ENCODE results near the gene WBP2. TPM values are rescaled to one million over a fixed set of nuclear protein-coding genes. Genes with fewer than 3 reads are reported as not detected.

WBP2 gene
- polyA plus RNA-seq, 1 donor from 2014 or later = 21.7 TPM

- Histone ChIP-seq H3K79me2 (replicated peaks; ENCODE audit: insufficient read depth, low read length) (no peaks in the 10 kb centered on the region), H3K9me2 (ENCODE audit: insufficient read depth, low read length) (no peaks in the 10 kb centered on the region), H3K9me3 (ENCODE audit: low read length) (no peaks in the 10 kb centered on the region), H3K27me3 (ENCODE audit: insufficient read depth, low read depth, low read length) (peaks cover 46% of the 10 kb centered on the region), H3K4me3 (ENCODE audit: low read length) (no peak overlapping the region), H3K36me3 (ENCODE audit: insufficient read depth, low read length) (no peaks in the 10 kb centered on the region), H3F3A (ENCODE audit: insufficient read depth, low read length, poor library complexity, severe bottlenecking) (no peaks in the 10 kb centered on the region), H3K9ac (ENCODE audit: low read length) (no peak overlapping the region), H3K27ac (ENCODE audit: low read length) (no peak overlapping the region), H3K4me2 (ENCODE audit: low read length) (no peak overlapping the region), H4K20me1 (ENCODE audit: insufficient read depth) (no peaks in the 10 kb centered on the region), H2AFZ (ENCODE audit: low read depth, low read length) (no peak overlapping the region)
- TF ChIP-seq RAD21 (conservative IDR thresholded peaks at IDR 0.05) (no peak), TAF1 (IDR thresholded peaks at IDR 0.05; ENCODE audit: low read depth) (no peak)
Measured at GRCh38 chr17:75876190-75876937, 21.2 kb upstream of the WBP2 start.

GRCh38 chr17:75875940-75876189 is 20.7 kb upstream of the WBP2 start:
- Histone ChIP-seq H3K9ac (ENCODE audit: low read length) (no peak overlapping the region), H3K9me2 (ENCODE audit: insufficient read depth, low read length) (no peaks in the 10 kb centered on the region)

More at GRCh38 chr17:75875940-75876189, 20.7 kb upstream of the WBP2 start:
- H3K4me2 ChIP-seq (ENCODE audit: low read length) = no peak overlapping the region
- H3F3A ChIP-seq (ENCODE audit: insufficient read depth, low read length, poor library complexity, severe bottlenecking) = no peaks in the 10 kb centered on the region
- H3K36me3 ChIP-seq (ENCODE audit: insufficient read depth, low read length) = no peaks in the 10 kb centered on the region
- no peak overlapping the region for H3K27ac ChIP-seq (ENCODE audit: low read length)
- H3K4me3 ChIP-seq (ENCODE audit: low read length) = no peak overlapping the region
- H4K20me1 ChIP-seq (ENCODE audit: insufficient read depth) = no peaks in the 10 kb centered on the region
- H3K27me3 ChIP-seq (ENCODE audit: insufficient read depth, low read depth, low read length) = peaks cover 46% of the 10 kb centered on the region
- H3K9me3 ChIP-seq (ENCODE audit: low read length) = no peaks in the 10 kb centered on the region
- H2AFZ ChIP-seq (ENCODE audit: low read depth, low read length) = no peak overlapping the region
- TF ChIP-seq TAF1 (IDR thresholded peaks at IDR 0.05; ENCODE audit: low read depth) (no peak), MXI1 (conservative IDR thresholded peaks at IDR 0.05; ENCODE audit: poor library complexity, severe bottlenecking) (no peak), EP300 (conservative IDR thresholded peaks at IDR 0.05; ENCODE audit: poor library complexity, severe bottlenecking) (no peak), SMC3 (conservative IDR thresholded peaks at IDR 0.05; ENCODE audit: poor library complexity) (no peak), EZH2 (IDR thresholded peaks at IDR 0.05; ENCODE audit: borderline replicate concordance, insufficient read depth, low read length, poor library complexity, severe bottlenecking) (no peak), POLR2AphosphoS5 (IDR thresholded peaks at IDR 0.05) (no peak), CTCF (IDR thresholded peaks at IDR 0.05; ENCODE audit: poor library complexity, severe bottlenecking) (no peak), RAD21 (conservative IDR thresholded peaks at IDR 0.05) (no peak), REST (IDR thresholded peaks at IDR 0.05; ENCODE audit: borderline replicate concordance) (no peak)
- no peaks in the 10 kb centered on the region for H3K79me2 ChIP-seq (replicated peaks; ENCODE audit: insufficient read depth, low read length)
